Measurements from ENCODE around the gene LRCH1. TPM values are rescaled to one million over a fixed set of nuclear protein-coding genes. Genes with fewer than 3 reads are reported as not detected.

LRCH1 gene
- total RNA-seq, 2 donors from 2014 or later = 22.5 to 31.4 TPM

DNA sequence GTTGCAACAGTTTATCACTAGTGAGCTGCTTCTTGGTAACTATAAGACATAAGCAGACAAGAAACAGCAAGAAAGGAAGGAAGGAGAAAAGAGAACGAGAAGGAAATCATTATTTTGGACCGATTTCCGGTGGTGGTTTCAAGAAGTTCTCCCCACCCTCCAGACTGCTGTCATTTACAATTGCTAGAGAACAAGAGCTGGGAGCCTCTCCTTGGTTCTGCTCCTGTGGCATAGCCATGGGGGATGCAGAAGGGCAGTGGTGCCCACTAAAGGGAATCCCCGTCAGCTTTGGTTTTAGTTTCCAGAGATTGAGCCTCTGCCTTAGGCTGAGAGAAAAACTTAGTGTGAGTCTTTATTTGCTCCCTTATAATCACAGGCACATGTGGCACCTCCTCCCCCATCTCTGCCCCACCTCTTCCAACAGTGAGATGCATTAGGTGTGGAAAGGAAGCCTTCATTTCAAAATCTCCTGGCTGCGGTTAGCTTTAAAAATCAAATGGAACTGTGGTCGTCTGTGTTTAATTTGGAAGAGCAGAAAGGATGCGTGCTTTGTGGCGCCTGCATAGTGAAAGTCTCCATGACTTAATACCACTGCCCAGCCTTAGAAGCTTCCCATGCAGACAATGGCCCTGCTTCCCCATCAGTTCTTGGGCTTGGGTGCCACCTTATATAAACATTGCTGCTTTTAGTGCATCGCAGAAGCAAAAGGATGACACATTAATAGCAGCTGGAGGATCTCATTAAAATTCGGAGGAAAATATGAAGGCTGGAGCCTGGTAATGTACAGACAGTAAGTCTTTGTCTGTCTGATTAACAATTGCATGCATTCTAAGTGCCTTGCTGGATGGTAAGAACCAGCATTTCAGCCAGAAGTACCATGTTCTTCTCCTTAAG is 25.0 kb downstream of the LRCH1 start:
- DNase-seq (ENCODE audit: low spot score) = no peak
- intact Hi-C loops (cut with DNase I) = no loop called here

DNA sequence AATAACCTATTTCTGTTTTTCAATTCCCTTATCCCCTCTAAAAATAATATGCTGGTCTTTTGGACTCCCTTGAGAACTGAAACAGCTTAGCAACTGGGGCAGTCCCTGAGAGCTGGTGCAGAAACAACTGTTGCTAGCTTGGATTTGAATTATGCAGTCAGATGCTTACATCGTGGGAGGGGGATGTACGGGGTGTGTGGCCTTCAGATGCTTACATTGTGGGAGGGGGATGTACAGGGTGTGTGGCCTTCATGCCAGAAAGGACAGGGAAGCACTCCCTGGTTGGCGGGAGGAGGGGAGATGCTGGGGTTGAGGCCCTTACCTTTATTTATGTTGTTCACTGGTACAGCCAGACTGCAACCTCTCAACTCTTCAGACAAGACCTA is 25.6 kb downstream of the LRCH1 start:
- no peak for DNase-seq (ENCODE audit: low spot score)
- intact Hi-C loops (cut with DNase I) = no loop called here

DNA sequence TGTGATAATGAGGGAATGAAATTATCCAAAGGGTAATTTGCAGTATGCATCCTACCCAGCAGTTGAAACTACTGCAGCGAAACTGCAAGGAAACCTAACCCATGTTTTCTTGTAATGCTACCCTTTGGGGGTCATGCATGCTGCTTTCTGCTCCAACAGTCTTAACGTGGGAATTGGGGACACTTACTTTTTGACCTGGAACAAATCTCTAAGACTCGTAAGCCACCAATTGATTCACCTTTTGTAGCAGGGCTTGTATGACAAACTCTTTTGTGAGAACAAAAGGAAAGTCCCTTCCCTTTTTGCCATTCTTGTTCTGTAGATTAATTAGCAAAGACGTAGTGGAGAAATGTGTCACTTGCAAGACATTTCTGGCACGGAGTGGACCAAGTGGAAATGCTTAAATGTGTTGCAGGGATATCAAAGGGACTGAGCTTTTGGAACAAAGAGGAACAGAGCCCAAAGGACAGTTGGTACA is 27.4 kb downstream of the LRCH1 start:
- intact Hi-C loops (cut with DNase I) = no loop called here
- DNase-seq (ENCODE audit: low spot score) = no peak

DNA sequence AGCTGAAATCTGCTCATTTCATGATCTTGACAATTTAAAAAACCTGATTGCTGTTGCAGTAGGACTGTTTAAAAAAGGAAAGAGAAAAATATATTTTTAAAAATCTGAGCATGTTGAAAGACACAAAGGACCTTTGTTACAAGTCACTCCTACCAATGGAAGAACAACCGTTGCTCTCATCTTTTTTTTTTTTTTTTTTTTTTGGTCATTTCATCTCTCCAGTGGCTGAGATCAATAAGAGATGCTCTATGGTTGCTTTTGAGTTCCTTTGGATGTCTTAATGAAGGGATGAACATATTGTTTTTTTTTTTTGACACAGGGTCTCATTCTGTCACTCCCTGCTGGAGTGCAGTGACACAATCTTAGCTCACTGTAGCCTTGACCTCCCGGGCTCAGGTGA is 29.2 kb downstream of the LRCH1 start:
- intact Hi-C loops (cut with DNase I) = no loop called here
- no peak for DNase-seq (ENCODE audit: low spot score)

DNA sequence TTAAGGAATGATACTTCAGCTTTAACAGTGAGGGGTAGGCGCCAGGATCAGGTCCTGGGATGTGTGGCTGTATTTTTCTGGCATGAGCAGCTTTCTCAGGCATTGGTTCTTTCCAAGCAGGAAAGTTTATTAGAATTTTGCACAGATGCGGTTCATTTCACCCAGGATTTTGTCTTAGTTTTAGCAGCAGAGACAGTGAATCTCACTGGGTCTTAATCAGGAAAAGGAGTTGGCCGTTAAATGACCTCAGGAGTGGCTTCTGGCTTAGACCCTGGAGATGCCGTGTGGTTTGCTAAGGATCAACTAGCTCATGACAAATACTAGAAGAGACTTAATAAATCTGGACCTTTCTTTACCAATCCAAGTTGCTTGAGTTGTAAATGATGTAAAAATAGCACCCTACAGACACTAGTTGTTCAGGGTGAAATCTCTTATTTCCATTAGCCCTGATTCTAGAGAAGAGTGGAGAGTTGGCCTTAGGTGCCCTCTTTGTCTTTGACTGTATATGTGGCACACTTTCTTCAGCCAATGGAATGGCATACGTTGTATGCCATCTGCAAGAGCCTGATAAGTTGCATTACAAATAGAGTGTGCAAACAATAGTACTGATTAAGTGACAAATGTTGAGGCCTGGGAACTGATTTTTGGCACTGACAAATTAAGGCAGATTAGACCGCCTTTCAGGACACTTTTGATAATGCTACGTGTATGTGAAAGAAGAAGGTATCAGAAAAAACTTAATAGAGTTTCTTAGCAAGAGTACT is 34.0 kb downstream of the LRCH1 start:
- intact Hi-C loops (cut with DNase I) = no loop called here
- DNase-seq (ENCODE audit: low spot score) = no peak

DNA sequence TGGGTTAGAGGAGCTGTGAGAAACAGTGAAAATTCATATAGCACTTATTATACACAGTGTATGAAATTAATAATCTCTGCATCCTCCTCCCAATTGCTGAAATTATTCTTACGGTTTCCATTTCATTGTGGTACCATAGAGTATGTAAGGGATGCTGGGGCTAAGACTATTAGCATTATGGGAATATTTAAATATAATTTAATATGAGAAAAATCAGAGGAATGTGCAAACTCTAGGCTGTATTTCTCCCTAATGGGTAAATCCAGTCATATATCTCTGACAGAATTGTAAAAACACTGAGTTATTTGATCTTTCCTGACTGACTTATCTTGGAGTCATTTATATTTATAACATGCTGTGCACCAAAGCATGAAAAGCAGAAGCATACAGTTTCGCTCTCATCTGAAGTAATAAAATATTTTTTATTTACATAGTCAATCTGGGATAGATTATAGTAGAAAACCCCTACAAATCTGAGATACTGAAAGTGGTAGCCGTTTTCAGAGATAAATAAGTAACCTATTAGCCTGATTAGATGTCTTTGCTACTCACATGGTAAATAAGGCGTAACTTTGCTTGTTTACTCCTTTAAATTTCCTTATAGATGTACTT is 34.9 kb downstream of the LRCH1 start:
- intact Hi-C loops (cut with DNase I) = no loop called here

DNA sequence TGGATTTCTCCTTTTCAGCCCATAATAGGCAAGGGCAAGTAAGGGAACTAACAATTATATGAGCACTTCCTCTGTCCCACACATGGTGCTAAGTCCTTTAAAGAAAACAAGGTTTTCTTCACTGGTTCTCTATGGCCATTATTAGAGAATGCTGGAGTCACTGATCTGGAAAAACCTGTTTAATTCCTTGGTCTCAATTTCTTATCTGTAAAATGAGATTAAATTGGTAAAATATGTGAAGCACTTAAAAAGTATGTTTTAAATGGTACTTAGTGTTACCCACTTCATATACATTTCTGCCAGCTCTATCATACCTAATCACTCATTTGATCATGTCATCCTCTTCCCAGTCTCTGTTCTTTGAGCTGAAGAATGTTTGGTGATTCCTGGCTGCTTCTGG is 39.4 kb downstream of the LRCH1 start:
- intact Hi-C loops (cut with DNase I) = loop anchor here in 1 of 2 donors (10.0 kb wide), 1 partner anchor 72 kb away; no protein-coding TSS in a partner anchor

More for the DNA sequence above, 34.9 kb downstream of the LRCH1 start:
- no peak for DNase-seq (ENCODE audit: low spot score)

DNA sequence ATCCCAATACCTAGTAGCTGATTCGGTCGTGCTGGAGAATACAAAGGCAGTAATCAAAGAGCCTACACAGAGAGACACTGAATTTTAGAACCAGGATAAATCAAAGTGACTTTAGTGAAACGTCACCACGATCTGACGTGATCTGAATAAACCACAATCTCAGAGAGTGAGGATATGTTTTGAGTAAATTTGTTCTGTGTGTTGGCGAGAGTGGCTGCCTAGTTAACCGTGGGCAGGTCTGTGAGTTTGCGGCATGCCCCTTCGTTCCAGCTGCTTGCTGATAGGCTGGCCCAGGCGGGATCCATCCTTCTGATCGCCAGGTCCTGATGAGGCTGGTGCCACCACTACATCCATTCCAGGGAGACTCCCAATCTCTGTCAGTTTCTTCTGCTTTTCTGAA is 40.4 kb downstream of the LRCH1 start:
- DNase-seq (ENCODE audit: low spot score) = no peak
- intact Hi-C loops (cut with DNase I) = loop anchor here in 1 of 2 donors (10.0 kb wide), 1 partner anchor 71 kb away; no protein-coding TSS in a partner anchor

More for the DNA sequence above, 39.4 kb downstream of the LRCH1 start:
- DNase-seq (ENCODE audit: low spot score) = no peak

DNA sequence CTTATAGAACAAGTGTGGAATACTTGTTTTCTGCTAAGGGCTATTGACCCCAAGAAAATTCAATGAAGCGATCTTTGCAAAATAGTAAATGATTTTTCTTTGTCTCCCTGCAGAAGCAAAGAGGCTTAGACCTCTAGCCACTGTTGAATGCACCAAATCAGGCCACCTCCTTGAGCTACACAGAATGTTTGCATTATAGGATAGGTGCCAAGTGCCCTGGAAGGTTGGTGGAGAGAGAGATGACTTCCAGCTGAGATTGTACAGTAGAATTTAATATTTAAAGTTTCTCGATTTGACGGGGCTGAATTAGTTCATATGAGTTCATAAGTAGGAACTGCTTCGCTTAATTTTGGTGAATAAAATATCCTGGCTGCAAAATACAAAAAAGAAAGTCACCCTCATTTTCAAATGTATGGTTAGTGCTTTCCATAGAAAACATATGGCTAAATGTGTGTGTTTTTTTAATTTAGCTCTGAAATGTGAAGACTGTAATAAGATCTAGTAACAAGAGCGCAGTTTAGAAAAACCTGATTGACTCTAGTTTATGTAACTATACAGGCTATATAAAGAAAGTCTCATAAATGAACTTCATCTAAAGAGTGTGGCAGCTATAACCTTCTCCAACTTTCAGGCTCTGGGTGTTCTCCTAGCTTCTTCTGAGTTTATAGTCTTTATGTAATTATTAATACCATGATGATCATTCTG is 41.6 kb downstream of the LRCH1 start:
- no peak for DNase-seq (ENCODE audit: low spot score)
- intact Hi-C loops (cut with DNase I) = loop anchor here in 1 of 2 donors (10.0 kb wide), 1 partner anchor 70 kb away; no protein-coding TSS in a partner anchor

DNA sequence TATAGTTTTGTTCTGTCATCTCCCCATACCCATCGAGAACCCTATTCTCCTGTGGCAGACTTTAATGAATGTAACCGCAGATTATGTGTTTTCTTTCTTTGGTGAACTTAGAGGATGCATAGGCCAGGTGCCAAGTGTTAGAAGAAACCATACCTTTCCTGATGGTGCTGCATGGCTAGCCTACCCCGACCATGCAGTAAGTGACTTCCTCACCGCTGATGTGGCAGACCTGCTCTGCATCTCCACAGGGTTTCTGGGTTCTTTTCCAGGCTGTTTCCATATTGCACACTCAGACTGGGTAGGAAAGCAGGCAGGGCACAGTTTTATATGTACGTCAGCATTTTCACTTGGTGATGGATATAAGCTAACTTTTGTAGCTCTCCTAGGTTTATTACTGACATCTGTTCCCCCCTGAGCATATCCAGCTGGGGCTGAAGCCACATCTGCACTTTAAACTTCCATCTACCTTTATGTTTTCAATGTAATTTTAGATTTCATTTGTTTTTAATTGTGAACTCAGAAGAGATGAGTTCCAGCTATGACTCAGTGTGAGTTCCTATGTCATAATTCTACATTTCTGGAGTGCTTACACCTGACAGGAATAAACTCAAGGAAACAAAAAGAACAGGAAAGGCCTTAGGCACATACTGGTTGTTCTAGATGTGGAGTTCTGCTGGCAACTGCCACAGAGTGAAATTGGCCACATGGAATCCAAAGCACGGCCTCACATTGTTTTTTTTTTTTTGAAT is 42.3 kb downstream of the LRCH1 start:
- DNase-seq (ENCODE audit: low spot score) = no peak
- intact Hi-C loops (cut with DNase I) = loop anchor here in 1 of 2 donors (10.0 kb wide), 1 partner anchor 69 kb away; no protein-coding TSS in a partner anchor

DNA sequence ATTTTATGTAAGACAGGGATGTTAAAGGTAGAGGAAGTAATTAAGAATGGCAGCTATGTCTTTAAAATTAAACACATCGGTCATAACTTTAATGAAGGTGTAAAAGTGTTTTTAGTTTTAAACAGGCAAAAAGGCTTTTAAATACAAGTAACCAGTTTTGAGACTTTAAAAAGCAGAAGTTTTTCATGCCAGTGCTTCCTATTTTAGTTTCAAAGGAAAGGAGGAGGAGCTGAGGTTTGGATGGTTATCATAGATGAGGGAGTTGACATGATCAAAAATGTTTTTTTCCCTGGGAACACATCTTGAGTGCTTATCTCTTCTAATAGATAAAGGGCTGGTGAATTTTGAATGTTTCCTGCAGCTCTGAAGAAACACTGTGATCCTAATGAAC is 42.9 kb downstream of the LRCH1 start:
- intact Hi-C loops (cut with DNase I) = loop anchor here in 1 of 2 donors (10.0 kb wide), 1 partner anchor 69 kb away; no protein-coding TSS in a partner anchor
- DNase-seq (ENCODE audit: low spot score) = no peak

DNA sequence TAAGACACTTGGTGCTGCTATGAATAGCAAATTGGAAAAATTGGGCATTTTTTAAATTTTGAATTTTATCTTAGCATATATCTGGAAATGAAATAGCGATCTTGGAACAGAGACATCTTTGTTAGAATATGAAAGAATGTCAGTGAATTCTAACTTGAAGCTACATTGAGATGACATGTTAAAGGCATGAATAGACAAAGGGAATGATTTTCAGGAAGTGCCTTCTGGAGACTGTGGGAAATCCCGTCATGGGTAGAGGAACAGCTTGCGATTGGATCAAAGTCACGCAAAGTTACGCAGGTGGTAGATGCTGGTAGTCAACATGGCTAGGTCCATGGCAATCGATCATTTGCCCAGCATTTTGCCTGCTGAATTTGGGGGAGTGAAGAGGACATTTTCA is 43.5 kb downstream of the LRCH1 start:
- no peak for DNase-seq (ENCODE audit: low spot score)
- intact Hi-C loops (cut with DNase I) = loop anchor here in 1 of 2 donors (10.0 kb wide), 1 partner anchor 68 kb away; no protein-coding TSS in a partner anchor

DNA sequence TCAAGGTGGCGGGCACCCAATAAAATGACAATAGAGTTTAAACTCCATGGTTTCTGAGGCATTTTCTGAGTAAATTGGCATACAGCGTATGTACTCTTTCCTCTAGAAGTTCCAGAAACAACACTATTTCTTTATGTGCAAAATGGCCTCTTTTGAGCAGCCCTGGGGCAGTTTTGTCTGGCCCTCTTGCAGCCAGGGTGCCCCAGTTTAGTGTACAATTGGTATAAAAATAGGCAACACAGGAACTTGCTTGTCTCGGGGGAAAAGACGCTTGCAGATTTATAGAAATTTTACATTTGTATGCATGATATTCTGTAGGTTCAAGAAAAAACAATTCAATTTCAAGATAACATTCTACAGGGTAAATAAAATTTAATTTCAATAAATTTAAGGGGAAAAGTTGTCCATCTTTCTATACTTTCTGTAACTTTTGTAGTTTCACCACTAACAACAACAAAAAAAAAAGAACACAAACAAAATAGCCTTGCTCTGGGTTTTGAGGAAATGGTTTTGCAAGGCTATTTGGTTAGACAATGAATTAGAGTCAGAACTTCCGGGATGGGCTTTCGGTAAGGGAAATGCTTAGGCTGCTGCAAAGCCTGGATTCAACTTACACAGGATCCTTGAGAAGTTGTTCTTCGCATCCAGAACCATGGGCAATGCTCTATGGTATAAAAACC is 45.3 kb downstream of the LRCH1 start:
- no peak for DNase-seq (ENCODE audit: low spot score)
- intact Hi-C loops (cut with DNase I) = loop anchor here in 1 of 2 donors (10.0 kb wide), 1 partner anchor 67 kb away; no protein-coding TSS in a partner anchor

DNA sequence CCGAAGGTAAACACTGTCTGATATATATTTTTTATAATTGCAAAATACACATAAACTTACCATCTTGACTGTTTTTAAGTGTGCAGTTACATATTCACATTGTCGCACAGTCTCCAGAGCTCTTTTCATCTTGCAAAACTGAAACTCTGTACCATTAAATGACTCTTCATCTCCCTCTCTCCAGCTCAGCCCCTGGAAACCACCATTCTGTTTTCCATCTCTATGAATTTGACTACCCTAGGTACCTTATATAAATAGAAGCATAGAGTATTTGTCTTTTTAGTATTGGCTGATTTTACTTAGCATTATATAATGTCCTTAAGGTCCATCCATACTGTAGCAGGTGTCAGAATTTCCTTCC is 45.8 kb downstream of the LRCH1 start:
- DNase-seq (ENCODE audit: low spot score) = no peak
- intact Hi-C loops (cut with DNase I) = loop anchor here in 1 of 2 donors (10.0 kb wide), 1 partner anchor 66 kb away; no protein-coding TSS in a partner anchor

DNA sequence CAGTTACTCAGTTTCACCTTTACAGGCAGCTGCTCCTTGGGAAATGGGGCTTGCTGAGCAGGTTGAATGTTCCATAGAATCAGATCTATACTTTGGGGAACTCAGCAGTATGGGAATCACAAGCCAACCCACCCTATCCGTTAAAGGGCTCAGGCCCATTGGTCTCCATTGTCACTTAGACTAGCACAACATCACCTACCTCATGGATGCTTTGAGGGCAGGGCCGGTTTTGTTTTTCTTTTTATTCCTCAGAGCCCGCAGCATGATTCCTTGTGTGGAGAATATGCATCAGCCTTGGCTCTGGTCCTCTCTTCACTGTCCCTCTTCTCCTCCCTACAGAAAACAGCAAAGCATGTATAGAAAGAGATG is 48.0 kb downstream of the LRCH1 start:
- DNase-seq (ENCODE audit: low spot score) = no peak
- intact Hi-C loops (cut with DNase I) = loop anchor here in 1 of 2 donors (10.0 kb wide), 1 partner anchor 84 kb away; no protein-coding TSS in a partner anchor

DNA sequence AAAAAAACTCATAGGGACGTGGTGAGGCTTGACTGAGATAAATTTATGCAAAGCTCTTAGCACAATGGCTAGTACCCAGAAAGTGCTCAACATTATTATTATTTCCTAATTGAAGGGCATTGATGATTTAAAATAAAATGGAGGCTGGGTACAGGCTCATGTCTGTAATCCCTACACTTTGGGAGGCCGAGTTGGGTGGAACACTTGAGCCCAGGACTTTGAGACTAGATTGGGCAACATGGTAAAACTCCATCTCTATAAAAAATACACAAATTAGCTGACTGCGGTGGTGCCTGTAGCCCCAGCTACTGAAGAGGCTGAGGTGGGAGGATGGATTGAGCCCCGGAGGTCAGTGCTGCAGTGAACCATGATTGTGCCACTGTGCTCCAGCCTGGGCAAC is 49.6 kb downstream of the LRCH1 start:
- no peak for DNase-seq (ENCODE audit: low spot score)
- intact Hi-C loops (cut with DNase I) = loop anchor here in 1 of 2 donors (10.0 kb wide), 1 partner anchor 82 kb away; no protein-coding TSS in a partner anchor

DNA sequence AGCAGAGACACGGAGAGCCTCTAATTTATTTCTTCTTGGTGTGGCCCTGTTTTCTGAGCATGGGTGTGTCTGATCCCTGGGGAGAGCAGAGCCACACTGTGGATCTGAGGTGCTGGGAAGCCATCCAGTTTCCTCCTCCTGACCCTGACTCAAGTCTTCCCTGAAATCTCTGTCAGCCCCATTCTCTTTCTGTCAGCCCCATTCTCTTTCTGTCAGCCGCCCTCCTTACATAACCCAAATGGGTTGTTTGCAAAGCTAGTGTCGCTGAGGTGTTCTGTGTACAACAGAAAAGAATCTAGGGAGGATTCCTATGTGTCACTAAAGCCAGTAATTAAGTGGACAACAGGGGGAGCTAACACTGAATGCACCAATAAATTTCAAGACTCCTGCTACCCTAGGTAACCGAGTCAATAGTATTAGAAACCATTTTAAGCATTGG is 50.2 kb downstream of the LRCH1 start:
- intact Hi-C loops (cut with DNase I) = loop anchor here in 1 of 2 donors (1.0 to 10.0 kb wide), 2 partner anchors 29 to 82 kb away; no protein-coding TSS in a partner anchor
- DNase-seq (ENCODE audit: low spot score) = no peak

All from posterior vena cava (tissue), 2 donors.